DND-41 (cell line): Measurements from ENCODE around the gene WRAP73.

Experiments
- ATAC-seq: fragments of 200-7000 bp; cut with Tn5 transposase; 3 replicates; pipeline ENCODE4 v1.9.1; 2021; ENCODE audit warnings: low read depth; ENCODE audit not compliant: insufficient read depth
- DNase-seq: peaks from one replicate; pipeline ENCODE4 v3.0.0-alpha.2; 2020
- H2AFZ ChIP-seq: 2 replicates; pipeline ENCODE4 v1.6.0; 2012; ENCODE audit warnings: low read depth, low read length
- H3K27ac ChIP-seq: 2 replicates; pipeline ENCODE4 v1.5.1; 2012; ENCODE audit warnings: low read length, inconsistent platforms
- H3K27me3 ChIP-seq: fragments of 200-600 bp; sonication (generic); 2 replicates; pipeline ENCODE4 v1.6.0; 2012; ENCODE audit warnings: low read length, mild to moderate bottlenecking, inconsistent platforms; ENCODE audit not compliant: insufficient read depth, poor library complexity
- H3K36me3 ChIP-seq: 2 replicates; pipeline ENCODE4 v1.5.1; 2012; ENCODE audit warnings: low read length, inconsistent platforms; ENCODE audit not compliant: insufficient read depth
- H3K4me1 ChIP-seq: 2 replicates; pipeline ENCODE4 v1.5.1; 2012; ENCODE audit warnings: mild to moderate bottlenecking, low read length; ENCODE audit not compliant: insufficient read depth
- H3K4me2 ChIP-seq: 2 replicates; pipeline ENCODE4 v1.6.0; 2012; ENCODE audit warnings: mild to moderate bottlenecking, moderate library complexity, low read length, inconsistent platforms; ENCODE audit not compliant: insufficient read depth
- H3K4me3 ChIP-seq, 2 experiments: fragments of 200-600 bp in 1 of 2; shearing (Covaris generic) in 1 of 2; 2 replicates each; pipeline ENCODE4 v1.5.1; 2012 to 2016; ENCODE audit warnings: inconsistent platforms in 2 of 2, low read length in 2 of 2, mild to moderate bottlenecking in 2 of 2, low read depth in 1 of 2, moderate library complexity in 1 of 2
- H3K79me2 ChIP-seq: 2 replicates; pipeline ENCODE4 v1.6.0; 2012; ENCODE audit warnings: low read length, inconsistent platforms; ENCODE audit not compliant: insufficient read depth
- H3K9ac ChIP-seq: 2 replicates; pipeline ENCODE4 v1.6.0; 2012; ENCODE audit warnings: low read depth, mild to moderate bottlenecking, inconsistent platforms, low read length, moderate library complexity
- H3K9me3 ChIP-seq: 2 replicates; pipeline ENCODE4 v1.5.1; 2012; ENCODE audit warnings: low read length, moderate library complexity, mild to moderate bottlenecking, inconsistent platforms; ENCODE audit not compliant: insufficient read depth, severe bottlenecking
- H4K20me1 ChIP-seq: 2 replicates; pipeline ENCODE4 v1.6.0; 2012; ENCODE audit warnings: low read length; ENCODE audit not compliant: insufficient read depth
- EZH2 ChIP-seq: IDR thresholded peaks from 3 replicates; pipeline ENCODE4 v1.6.1; 2012; ENCODE audit warnings: borderline replicate concordance, low read depth, mild to moderate bottlenecking, moderate library complexity, low read length, inconsistent platforms; ENCODE audit not compliant: severe bottlenecking
- TF ChIP-seq, protein P1 (sequence below): IDR thresholded peaks from 2 replicates; pipeline ENCODE4 v1.5.1; 2012; ENCODE audit warnings: borderline replicate concordance, low read length, moderate library complexity, mild to moderate bottlenecking; ENCODE audit not compliant: poor library complexity, severe bottlenecking; ENCODE audit errors: extremely low read depth

WRAP73 gene

DNA sequence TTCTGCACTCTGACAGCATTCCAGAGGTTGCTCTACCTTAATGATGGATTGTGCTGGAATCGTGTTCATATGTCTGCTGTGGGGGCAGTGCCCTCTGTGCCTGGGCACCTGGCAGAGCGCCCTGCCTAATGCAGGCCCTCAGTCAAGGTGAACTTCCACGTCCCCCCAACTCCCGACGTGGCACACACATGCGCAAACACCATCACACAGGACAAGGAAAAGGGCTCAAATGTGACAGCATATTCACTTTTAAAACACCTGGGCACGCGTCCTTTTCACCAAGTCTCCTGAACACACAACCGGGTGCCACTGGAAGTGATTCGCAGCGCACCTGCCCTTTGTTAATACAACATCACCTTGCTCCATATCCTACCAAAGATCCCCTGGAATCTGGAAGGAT lies 13.4 kb downstream of the WRAP73 start:
- ATAC-seq = no peak
- Histone ChIP-seq H2AFZ (no peak overlapping the region), H3K9ac (no peak overlapping the region), H3K27ac (no peak overlapping the region), H3K79me2 (0 out of 2 replicates have a peak, but pooled peaks cover 3% of the 10 kb centered on the region), H3K4me2 (no peak overlapping the region), H4K20me1 (peaks cover 23% of the 10 kb centered on the region), H3K4me1 (no peaks in the 10 kb centered on the region), H3K9me3 (no peaks in the 10 kb centered on the region), H3K27me3 (no peaks in the 10 kb centered on the region), H3K4me3 (no peak overlapping the region), H3K36me3 (peaks cover 93% of the 10 kb centered on the region)
- DNase-seq = no peak
- TF ChIP-seq EZH2 = no peak
- TF ChIP-seq, protein P1, sequence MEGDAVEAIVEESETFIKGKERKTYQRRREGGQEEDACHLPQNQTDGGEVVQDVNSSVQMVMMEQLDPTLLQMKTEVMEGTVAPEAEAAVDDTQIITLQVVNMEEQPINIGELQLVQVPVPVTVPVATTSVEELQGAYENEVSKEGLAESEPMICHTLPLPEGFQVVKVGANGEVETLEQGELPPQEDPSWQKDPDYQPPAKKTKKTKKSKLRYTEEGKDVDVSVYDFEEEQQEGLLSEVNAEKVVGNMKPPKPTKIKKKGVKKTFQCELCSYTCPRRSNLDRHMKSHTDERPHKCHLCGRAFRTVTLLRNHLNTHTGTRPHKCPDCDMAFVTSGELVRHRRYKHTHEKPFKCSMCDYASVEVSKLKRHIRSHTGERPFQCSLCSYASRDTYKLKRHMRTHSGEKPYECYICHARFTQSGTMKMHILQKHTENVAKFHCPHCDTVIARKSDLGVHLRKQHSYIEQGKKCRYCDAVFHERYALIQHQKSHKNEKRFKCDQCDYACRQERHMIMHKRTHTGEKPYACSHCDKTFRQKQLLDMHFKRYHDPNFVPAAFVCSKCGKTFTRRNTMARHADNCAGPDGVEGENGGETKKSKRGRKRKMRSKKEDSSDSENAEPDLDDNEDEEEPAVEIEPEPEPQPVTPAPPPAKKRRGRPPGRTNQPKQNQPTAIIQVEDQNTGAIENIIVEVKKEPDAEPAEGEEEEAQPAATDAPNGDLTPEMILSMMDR = no peak

DNA sequence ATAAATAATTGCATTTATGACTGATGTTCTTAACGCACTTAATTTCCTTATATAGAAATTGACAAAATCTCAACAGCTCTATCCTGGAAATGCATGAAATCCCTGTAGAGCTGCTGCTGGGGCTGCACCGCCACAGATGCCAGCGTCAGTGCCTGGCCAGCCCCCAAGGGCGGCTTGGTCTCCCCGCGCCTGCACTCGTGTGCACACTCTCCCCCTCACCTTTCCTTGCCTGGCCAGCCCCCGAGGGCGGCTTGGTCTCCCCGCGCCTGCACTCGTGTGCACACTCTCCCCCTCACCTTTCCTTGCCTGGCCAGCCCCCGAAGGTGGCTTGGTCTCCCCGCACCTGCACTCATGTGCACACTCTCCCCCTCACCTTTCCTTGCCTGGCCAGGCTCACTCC lies 13.8 kb downstream of the WRAP73 start:
- Histone ChIP-seq H3K9me3 (no peaks in the 10 kb centered on the region), H3K27ac (no peak overlapping the region), H3K4me3 (no peak overlapping the region), H3K4me1 (no peaks in the 10 kb centered on the region), H3K9ac (no peak overlapping the region), H3K27me3 (no peaks in the 10 kb centered on the region), H3K79me2 (no peaks in the 10 kb centered on the region), H2AFZ (no peak overlapping the region), H4K20me1 (peaks cover 22% of the 10 kb centered on the region), H3K36me3 (peaks cover 93% of the 10 kb centered on the region), H3K4me2 (no peak overlapping the region)
- TF ChIP-seq, protein P1 = no peak
- no peak for TF ChIP-seq EZH2
- DNase-seq (no peak), ATAC-seq (no peak)

DNA sequence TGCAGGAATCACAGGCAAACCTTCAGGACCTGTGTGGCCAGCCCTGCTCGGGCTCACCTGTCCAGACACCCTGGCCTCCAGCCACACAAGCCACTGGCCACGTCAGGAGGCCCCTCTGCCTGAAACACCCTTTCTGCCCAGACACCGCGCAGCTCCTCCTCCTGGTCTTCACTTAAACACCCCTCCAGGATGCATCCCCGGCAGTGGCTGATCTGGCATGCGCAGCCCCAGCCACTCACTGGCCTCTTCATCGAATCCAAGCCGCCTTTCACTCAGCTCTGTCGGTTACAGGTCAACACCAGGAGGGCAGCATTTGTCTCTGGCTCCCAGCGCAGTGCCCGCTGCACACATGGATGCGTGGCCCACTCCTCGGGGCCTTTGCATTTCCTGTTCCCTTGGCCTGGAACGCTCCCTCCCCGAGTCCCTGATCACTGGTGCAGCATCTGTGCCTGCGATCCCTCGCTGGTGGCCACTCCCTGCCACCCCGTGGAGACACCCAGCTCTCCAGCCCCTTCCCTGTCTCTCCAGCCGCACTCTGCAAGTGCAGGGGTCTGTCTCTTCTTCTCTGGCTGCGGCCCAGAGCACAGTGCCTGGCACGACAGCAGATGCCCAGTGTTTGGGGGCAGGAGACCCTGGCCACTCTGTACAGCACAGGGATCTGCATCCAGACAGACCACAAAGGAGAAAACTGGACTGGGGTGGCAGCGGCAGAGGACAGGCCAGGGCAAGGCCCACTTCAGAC lies 15.7 kb downstream of the WRAP73 start:
- Histone ChIP-seq H3K27me3 (no peaks in the 10 kb centered on the region), H3K9ac (no peak overlapping the region), H3K9me3 (no peaks in the 10 kb centered on the region), H3K36me3 (peaks cover 99% of the 10 kb centered on the region), H3K4me2 (no peak overlapping the region), H3K4me1 (no peaks in the 10 kb centered on the region), H4K20me1 (peaks cover 19% of the 10 kb centered on the region), H2AFZ (no peak overlapping the region), H3K79me2 (no peaks in the 10 kb centered on the region), H3K27ac (no peak overlapping the region), H3K4me3 (no peak overlapping the region)
- ATAC-seq (no peak), DNase-seq (no peak)
- TF ChIP-seq EZH2 = no peak
- TF ChIP-seq, protein P1 = no peak
